ENCODE data around the gene EYS.
"Not testable (repeated sequence)": the region's sequence is repeated elsewhere in the genome, so short reads cannot be mapped to it uniquely, and the experiment has no call there.

EYS gene

DNA sequence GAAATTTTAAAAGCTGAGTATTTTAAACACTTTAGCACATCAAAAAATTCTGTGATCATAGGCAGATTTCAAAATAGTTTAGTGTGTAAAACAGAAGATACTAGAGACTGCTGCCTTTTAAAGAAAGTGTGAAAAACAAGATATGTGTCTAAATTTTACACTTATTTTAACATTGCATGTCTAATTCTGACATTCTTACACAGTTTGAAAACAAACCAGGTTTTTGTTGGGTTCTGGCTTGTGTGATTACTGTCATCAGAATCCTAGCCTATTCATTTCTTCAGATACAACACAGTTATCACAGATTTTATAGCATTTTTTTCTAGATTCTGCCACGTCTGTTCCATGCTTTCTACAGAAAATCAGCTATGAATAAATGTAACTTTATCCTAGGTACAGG is 257.1 kb downstream of the EYS start:
- no peak for DNase-seq

DNA sequence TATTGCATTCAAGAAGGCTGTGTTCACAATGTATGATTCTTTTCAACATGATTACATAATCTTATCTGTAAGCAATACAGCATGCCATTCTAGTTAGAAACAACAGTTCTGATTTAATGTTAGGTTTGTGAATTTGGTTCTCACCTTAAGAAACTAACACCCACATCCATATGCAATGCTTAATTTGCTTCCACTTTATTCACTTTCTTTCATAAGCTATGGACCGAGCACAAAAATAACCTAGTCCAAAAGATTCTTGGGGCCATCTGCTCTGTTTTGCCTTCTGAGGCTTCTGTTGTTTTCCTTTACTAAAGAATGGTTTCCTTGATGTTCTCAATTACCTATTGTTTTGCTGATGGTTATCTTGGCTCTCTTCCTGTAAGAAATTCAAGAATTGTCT is 258.2 kb downstream of the EYS start:
- no peak for DNase-seq

DNA sequence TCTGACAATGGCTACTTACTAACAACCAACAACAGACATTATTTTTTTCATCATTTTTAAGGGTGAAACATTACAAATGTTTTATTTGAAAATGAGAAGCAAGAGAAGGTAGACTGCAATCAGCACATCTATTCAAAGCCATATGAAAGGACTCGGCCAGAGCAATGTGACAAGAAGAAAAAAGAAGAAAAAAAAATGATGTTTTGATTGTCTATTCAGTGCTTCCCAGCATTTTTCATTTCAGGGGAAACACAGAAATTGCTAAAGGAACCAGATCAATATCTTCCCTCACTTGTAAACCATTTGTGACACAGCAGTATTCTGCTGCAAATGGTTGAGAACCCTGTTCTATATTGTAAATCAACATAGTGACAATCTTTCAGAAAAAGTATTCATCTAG is 270.7 kb downstream of the EYS start:
- no peak for DNase-seq

DNA sequence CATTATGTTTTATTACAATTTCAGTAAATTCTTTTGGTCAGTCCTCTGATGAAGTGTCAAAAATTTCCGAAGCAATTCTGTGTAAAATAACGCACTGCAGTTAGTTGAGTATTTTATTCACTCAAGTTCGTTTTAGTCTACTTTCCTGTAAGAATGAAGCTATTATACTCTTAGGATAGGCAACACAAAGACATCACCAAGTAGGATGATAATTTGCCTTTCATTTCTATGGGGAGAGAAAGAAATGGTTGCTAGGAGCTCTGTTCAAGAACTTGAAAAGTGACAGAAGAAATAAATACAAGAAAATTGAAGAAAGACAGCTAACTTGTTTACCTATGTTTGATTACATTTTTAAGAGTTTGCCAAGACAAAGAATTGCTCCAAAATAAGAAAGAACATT is 290.4 kb downstream of the EYS start:
- no peak for DNase-seq

DNA sequence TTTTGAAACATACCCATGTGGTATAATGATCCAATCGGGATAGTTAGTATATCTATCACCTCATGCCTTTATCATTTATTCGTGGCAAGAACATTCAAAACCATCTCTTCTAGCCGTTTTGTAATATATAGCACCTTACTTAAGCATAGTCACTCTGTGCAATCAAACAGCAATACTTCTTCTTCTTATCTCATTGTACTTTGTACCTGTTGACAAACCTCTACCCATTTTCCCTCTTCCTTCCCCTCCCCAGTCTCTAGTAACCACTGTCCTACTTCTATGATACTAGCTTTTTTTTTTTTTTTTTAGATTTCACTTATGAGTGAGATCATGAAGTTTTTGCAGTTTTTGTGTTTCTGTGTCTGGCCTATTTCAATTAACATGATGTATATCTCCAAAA is 296.7 kb downstream of the EYS start:
- no peak for DNase-seq

DNA sequence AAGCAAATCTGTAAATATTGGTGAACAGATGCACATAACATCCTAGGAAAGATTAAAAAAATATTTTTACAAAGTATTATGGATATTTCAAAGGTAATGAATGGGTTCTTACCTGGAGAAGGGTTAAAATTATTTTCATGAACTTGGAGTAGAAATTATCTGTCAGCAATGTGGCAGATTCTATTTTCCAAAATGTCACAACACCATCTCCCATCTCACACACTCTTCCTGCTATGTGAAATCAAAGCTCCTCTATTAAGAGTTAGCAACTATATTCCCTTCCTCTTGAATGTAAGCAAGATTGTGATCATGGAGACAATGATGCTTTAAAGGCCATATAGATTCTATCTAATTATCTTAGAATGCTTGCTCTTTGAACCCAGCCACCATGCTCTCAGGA is 304.5 kb downstream of the EYS start:
- no peak for DNase-seq

DNA sequence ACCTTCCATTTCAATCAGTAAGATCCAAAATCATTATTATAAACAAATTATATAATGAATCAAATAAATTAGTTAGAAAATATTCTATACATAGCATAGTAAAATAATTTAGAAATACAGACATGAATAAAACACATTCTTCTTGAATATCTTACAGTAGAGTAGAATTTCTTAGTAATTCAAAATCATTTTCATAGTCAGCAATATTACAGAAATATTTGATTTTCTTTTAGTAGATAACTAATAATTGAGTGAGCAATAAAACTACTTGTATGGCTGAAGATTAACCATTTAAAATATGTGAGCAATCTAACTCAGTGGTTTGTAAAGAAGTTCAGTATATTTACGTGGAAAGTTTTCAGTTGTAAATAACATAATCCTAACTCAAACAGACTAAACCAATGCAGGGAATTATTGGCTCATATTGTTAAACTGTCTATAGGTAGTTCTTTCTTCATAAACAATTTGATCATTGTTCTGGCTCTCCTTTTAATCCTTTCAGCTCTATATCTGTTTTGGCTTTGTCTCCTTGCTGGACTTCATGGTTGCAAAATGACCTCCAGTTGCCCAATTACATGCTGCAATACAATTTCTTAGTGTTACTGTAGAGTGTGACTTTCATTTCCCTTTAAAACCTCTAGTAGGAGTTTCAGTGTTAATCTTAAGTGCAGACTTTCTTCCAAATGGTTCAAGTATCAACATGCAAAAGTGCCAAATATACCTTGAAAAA is 307.5 kb downstream of the EYS start:
- DNase-seq, result no peak

DNA sequence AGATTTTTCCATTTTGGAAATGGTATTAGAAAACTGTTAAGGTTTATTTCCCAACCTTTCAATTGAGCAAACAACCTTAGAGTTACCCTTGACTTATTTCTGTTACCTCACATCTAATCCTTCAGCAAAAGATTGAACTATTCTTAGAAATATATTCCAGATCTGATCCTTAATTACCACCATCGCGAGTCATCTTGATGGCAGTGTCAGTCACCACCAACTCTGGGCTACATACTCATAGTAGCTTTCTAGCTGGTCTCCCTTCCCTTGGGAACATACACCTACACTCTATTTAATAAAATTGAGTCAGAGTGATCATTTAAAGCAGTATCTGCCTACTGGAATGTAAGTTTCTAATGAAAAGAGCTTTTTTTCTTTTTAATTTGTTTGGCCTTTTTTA is 308.2 kb downstream of the EYS start:
- DNase-seq, result no peak

DNA sequence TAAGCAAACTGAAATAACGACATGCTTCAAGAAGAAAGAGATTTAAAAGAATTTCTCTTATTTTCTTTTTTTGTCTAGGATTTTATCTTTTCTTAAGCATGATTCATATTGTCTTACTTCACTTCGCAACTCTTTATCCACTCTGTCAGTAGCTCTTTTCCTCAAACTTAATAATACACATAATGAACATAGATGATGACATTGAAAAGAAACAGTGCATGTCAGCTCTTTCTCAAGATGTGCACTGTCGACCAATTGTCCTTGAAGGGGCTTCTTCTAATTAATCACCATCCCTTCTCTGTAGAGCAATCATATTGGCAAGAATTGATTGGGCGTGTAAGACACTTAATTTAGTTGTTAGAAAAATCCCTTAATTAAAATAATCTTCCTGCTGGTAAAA is 356.5 kb downstream of the EYS start:
- DNase-seq, result no peak

DNA sequence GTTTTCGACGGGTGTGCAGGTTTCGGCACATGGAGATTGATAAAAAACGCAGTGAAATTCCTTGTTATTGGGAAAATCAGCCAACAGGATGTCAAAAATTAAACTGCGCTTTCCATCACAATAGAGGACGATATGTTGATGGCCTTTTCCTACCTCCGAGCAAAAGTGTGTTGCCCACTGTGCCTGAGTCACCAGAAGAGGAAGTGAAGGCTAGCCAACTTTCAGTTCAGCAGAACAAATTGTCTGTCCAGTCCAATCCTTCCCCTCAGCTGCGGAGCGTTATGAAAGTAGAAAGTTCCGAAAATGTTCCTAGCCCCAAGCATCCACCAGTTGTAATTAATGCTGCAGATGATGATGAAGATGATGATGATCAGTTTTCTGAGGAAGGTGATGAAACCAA is 404.4 kb downstream of the EYS start:
- not testable (repeated sequence) for DNase-seq

DNA sequence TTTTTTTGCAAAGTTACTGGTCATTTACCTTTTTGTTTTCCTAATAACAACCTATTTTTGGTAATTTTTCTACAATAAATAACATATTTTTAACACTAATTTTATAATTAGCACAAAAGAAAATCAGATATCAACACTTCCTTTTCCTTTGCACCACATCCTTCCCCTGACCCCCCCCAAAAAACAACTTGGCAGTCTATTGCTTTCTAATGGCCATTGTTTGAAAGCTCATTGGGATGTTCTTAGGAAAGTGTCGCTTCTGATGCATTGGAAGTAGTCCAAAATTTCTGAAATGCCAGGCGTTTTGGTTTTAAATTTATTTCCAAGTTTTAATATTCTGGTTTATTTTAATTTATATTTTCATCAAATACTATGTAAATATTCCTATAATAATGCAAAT is 407.8 kb downstream of the EYS start:
- no peak for DNase-seq

DNA sequence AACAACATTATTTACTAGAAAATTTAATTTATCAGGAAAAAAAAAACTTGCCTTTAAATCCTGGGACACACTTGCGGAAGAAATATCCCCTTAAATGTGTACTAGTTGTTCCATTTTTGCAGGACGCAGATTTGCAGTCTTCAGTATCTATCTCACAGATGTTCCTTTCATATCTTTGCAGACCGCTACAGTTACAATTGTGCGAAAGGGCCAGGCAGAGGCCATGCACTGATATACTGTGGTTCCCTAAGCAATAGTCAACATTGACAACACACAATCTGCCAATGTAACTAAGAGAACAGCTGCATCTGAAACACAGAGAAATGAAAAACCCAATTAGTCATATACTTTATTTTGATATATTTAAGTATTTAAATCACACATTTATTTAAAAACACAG is 411.2 kb downstream of the EYS start:
- DNase-seq, result no peak

DNA sequence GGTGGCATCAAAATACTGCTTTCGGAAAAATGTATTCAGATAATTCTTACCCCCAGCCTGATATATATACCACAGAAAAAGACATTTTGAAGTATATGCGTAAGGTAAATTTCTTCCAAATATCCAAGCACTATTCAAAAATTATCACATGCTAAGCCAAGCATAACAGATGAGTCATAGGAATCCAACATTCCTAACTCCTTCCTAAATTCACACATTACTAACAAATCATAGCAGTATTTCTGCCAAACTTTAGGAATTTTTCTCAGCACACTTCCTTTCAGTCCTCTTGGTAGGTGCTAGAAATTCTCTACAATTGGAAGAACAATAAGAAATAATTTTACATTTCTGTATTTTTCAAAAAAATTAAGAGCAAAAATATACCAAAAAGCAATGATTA is 417.5 kb downstream of the EYS start:
- DNase-seq, result no peak

DNA sequence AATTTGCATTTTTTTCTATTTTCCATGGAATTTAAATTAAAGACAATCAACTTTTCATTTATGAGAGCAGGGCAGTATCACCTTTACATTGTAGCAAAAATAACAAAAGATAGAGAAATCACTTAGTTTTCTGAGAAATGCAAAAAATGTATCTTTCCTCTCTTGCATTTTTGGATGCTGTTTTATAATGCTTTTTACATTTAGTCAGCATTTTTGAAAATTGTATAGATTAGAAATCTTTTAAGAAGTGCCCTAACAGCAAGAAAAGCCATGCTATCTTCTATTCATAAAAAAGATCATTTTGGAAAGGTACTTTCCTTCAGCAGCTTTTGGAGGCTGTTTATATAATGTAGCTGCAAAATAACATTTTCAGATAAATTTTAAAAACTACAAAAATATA is 421.8 kb downstream of the EYS start:
- no peak for DNase-seq

DNA sequence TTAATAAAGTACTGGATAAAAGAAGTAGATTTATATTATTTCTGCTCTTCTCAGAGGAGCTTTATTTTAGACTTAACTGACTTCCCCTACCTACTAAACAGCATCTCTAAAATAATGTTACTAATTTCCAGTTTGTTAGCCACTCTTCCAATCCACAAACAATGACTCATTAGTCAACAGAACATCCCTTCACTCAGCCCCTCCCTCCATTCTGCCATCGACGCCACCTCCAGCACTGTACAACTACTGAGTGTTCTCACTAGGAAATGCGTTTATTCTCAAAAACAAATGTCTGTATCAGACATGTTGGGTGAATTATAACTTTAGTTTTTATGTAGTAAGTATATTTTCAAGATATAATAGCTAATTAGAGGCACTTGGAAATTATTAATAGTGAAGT is 427.0 kb downstream of the EYS start:
- no peak for DNase-seq

DNA sequence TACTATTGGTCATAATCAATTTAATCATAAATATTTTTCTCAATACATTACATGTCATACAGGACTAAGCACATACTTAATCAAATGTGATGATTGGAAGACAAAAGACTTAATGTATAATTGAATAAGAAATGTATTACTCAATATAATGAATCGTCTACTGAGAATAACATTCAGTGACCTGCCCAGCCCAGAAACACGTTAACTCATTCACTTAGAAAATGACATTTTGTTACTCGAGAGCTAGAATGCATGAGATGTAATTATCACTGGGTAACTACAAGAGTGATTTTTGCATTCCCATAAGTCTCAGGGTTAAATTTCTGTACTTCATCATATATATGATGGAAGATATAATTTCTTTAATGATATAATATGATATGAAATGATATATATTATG is 444.8 kb downstream of the EYS start:
- DNase-seq, result no peak

DNA sequence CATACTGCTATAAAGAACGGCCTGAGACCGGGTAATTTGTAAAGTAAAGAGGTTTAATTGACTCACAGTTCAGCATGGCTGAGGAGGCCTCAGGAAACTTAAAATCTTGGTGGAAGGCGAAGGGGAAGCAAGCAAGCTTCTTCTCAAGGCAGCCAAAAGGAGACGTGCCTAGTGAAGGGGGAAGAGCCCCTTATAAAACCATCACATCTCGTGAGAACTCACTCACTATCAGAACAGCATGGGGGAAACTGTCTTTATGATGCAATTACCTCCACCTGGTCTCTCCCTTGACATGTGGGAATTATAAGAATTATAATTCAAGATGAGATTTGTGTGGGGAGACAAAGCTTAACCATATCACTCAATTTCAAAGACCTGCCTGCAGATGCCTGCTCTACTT is 447.0 kb downstream of the EYS start:
- DNase-seq, result no peak

DNA sequence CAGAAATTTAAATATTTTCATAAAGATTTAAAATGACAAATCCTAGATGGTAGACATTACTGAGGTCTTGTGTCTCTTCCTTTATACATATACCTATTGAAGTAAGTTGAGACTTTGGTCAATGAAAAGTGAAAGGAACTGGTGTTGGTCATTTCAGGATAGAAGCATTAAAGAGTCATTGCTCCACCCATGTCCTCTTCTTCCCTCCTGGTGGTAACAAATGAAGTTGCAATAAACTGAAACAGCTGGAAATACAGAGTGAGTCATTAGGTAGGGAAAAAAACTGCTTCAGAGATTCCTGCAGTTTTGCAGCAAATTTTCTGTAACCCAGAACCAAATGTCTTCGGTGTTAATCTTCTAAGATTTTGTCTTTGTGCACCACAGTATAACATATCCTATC is 448.0 kb downstream of the EYS start:
- no peak for DNase-seq

DNA sequence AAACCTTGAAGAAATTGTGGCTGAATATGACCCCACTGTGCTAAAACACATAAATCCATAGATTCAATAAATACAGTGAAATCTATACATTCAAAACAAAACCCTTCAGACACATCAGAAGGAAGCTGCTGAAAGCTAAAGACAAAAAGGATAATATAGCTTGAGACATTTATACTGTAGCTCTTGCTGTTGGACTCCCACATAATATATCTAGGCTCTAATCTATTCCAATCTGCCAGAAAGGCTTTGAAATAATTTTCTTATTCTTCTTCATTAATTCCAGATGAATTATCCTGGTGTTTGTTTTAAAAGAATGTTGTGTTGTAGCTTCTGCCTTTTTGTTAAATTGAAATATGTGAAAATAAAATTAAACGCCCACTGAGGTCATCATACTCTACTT is 454.0 kb downstream of the EYS start:
- no peak for DNase-seq

DNA sequence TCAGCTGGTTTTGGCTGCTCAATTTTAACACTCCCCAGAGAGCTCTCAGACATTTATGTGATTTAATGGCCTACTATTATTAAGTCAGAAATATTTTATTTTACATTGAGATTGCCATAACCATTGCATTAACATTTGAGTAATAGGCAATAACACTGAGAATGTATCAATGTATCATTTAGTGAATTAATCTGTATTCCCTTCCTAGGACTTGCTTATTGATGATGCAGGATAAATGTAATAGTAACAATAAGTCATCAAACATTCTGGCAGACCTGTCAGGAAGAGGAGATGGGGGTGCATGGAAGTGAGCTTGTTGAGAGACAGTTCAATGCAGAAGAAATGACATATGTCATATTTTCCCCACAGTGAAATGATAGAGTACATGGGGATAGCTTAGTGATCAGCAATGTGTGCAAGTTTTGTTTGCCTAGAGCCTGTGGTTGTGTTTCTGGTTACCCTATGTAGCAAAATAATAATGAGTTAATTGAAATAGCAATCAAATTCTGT is 458.9 kb downstream of the EYS start:
- DNase-seq, result no peak

DNA sequence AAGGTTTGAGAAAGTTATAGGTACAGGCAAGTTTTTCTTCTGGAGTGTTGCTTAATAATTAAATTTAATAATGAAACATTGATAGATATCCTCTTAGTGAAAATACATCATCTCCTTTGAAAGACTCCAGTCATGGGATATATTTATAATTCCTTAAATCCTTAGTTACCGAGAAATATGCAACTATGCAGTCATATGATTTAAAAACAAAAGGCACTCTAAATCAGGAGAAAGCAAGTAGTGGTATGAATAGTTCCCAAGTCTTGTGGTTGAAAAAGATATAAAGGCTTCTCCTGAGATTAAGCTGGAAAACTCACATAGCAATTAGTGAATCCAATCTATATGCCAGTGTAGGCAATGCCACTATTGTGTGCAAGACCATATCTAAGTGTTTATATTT is 475.4 kb downstream of the EYS start:
- no peak for DNase-seq

DNA sequence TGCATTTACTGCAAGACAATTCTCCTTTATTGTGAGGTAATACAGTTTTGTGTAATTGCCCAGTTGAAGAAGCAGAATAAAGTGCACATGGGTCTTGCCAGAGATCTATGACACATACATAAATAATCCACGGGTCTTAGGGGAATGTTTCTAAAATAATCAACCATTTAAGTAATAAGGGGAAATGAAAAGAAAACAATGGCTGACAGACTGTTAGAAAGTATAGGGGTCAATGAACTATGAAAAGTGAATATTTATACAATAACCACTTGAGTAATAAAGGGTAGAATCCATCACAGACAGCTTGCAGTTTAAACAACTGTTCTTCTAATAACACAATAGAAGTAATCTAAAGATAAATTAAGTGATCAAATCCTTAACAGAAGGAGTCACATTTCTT is 477.2 kb downstream of the EYS start:
- no peak for DNase-seq

DNA sequence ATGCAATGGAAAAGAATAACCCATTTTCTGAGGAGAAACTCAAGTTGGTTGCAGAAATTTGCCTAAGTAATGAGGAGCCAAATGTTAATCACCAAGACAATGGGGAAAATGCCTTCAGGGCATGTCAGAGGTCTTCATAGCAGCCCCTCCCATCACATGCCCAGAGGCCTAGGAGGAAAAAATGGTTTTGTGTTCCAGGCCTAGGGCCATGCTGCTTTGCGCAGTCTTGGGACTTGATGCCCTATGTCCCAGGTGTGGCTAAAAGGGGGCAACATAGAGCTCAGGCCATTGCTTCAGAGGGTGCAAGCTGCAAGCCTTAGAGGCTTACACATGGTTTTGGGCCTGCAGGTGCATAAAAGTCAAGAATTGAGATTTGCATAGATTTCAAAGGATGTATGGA is 485.9 kb downstream of the EYS start:
- no peak for DNase-seq

DNA sequence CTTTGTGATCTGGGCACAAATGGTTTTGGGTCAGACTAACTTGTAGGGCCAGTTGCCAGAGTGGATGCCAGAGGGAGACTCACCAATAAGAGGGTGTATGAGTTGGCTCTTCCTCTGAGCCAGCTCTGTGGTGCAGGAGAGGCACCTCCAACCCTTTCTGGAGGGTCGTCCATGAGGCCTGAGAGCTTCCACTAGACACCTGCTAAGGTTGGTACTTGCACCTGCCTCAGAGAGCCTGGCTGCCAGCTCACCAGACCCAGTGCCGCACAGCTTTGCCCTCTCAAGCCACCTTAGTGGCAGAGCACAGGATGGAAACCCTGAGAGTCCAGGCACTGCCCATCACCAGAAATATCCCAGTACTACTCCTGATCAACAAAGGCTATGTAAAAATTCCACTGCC is 504.3 kb downstream of the EYS start:
- no peak for DNase-seq

DNA sequence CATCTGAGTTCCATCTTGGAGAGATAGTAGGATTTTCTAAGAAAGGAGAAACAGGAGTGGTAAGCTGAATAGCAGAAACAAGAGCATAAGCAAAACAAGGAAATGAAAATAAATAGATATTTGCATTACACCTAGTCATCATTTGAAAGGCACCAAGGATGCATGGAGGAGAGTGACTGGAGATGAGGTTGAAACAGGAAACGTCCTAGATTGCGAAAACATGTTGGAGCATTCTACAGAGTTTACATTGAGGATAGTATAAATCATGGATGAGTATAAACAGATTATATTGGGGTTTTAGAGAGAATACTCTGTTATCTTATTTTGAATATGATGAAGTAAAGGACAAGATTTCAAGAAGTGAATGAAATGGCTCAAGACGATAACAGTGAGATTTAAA is 507.3 kb downstream of the EYS start:
- DNase-seq, result no peak

DNA sequence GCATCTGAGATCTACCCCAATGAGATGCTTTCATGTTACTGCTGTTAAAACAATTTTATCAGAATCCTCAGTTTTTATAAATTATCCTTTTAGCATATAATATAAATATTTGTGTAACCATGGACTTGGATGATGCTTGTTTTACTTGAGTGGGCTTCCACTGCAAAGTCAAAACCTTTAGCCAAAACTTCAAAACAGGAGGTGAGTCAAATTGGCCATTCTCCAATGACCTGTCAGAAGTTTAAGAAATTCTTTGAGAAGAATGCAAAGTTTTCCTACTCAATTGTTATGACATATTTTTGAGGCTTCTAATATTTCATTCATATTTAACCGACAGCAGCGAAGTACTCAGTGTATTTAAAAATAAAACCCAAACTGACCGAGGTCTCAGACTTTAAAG is 507.9 kb downstream of the EYS start:
- no peak for DNase-seq
